MM.1S (cell line): Measurements from ENCODE around the gene MORC3.

Experiments used
- CTCF ChIP-seq: fragments of 300-600 bp; sonication (generic); IDR thresholded peaks from 2 replicates; pipeline ENCODE4 v1.5.1; 2016; ENCODE audit warnings: antibody characterized with exemption, low read length, mixed read lengths
- EZH2phosphoT487 ChIP-seq: fragments of 300-600 bp; sonication (generic); IDR thresholded peaks from 2 replicates; pipeline ENCODE4 v1.6.1; 2018; ENCODE audit warnings: antibody characterized with exemption, low read length

GRCh38 chr21:36349315-36349714 is 29.3 kb downstream of the MORC3 start:
- TF ChIP-seq CTCF: no peak
- TF ChIP-seq EZH2phosphoT487: no peak
